Esophagus (tissue), 2 donors: ENCODE measurements around the gene SPON1. TPM values are rescaled to one million over a fixed set of nuclear protein-coding genes. Genes with fewer than 3 reads are reported as not detected.
"Not testable (repeated sequence)": the region's sequence is repeated elsewhere in the genome, so short reads cannot be mapped to it uniquely, and the experiment has no call there.

Experiments used
- H3K27ac ChIP-seq, 2 donors: one replicate each; pipeline ENCODE4 v1.5.1; 2013; ENCODE audit warnings: low read depth in 2 of 2, mild to moderate bottlenecking in 2 of 2, inconsistent platforms in 1 of 2, low read length in 1 of 2, moderate library complexity in 1 of 2
- H3K27me3 ChIP-seq, 2 donors: one replicate each; pipeline ENCODE4 v1.6.1; 2013; ENCODE audit warnings: low read length in 2 of 2, control low read depth in 1 of 2, mild to moderate bottlenecking in 1 of 2; ENCODE audit not compliant: insufficient read depth in 2 of 2, control insufficient read depth in 1 of 2
- H3K36me3 ChIP-seq, 2 donors: one replicate each; pipeline ENCODE4 v1.6.1; 2013; ENCODE audit warnings: low read length in 1 of 2; ENCODE audit not compliant: control insufficient read depth in 2 of 2, insufficient read depth in 2 of 2
- H3K4me1 ChIP-seq, 2 donors: one replicate each; pipeline ENCODE4 v1.6.1; 2013; ENCODE audit warnings: low read length in 1 of 2; ENCODE audit not compliant: control insufficient read depth in 2 of 2, insufficient read depth in 2 of 2
- H3K4me3 ChIP-seq, 2 donors: one replicate each; pipeline ENCODE4 v1.5.1; 2013; ENCODE audit warnings: low read length in 2 of 2, mild to moderate bottlenecking in 2 of 2, low read depth in 1 of 2, moderate library complexity in 1 of 2
- H3K9me3 ChIP-seq, 2 donors: one replicate each; pipeline ENCODE4 v1.6.1; 2013; ENCODE audit warnings: mild to moderate bottlenecking in 2 of 2, low read depth in 1 of 2, low read length in 1 of 2, moderate library complexity in 1 of 2; ENCODE audit not compliant: control insufficient read depth in 2 of 2, insufficient read depth in 1 of 2
- WGBS, 2 donors: extraction: QIAGEN DNeasy Blood & Tissue Kit; methylation state at CpG; one replicate each; pipeline ENCODE4 v1.1.7; 2013; 5-methylcytosine and 5-hydroxymethylcytosine counted together
- polyA plus RNA-seq, 2 donors: library from polyadenylated mRNA; stranded (reverse); fragments of 200-250 nt; gene quantifications; one replicate each; pipeline ENCODE4 v1.2.3, GENCODE V29; 2013
- donor health status: healthy with polysubstance abuse.
- donor health status: Bipolar disorder and iron deficiency.

The SPON1 gene
- polyA plus RNA-seq, result 1 to 10 TPM in 1 of 2 donors, under 1 TPM in 1; 0.75 to 3.0 TPM

- peaks cover 0 to 14% of the 10 kb centered on the region in 2 donors for H3K27me3 ChIP-seq
- WGBS, 2 donors, result 0 to 2% methylated on average over 70 to 74 of the region's 74 CpGs
- peak within 1 kb of the TSS; percentile 38 to 47 for H3K27ac ChIP-seq
- H3K9me3 ChIP-seq, result peaks cover 0 to 3% of the 10 kb centered on the region in 2 donors
- peaks cover 0 to 6% of the 10 kb centered on the region in 2 donors for H3K4me1 ChIP-seq
- peak within 1 kb of the TSS; percentile 25 to 48 for H3K4me3 ChIP-seq
- no peaks in the 10 kb centered on the region for H3K36me3 ChIP-seq
Measured at GRCh38 chr11:13962562-13963168, at the start of gene SPON1. Gene SPON1, plus strand, starts transcription at chr11:13962723. Its CDS starts 182 bp downstream, at chr11:13962905.

DNA sequence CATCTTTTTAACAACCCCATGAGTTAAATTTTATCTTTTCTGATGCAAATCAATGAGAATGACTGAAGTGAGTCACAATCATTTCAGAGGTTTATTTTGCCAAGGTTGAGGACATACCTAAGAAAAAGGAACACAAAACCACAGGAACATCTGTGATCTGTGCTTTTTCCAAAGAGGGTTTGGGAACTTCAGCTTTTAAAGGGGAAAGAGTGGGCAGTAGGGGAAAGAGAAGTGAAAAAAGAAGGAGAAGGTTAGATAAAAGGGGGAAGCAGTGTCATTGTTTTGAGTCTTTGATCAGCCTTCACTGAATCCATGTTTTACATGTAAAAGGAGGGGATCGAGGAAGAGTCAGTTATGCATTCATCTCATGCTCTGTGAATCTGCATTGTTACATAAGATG, 45.3 kb upstream of the SPON1 start:
- no peaks in the 10 kb centered on the region for H3K9me3 ChIP-seq
- H3K27ac ChIP-seq, result no peak overlapping the region
- H3K4me3 ChIP-seq, result no peak overlapping the region
- H3K4me1 ChIP-seq, result no peaks in the 10 kb centered on the region
- peaks cover 0 to 3% of the 10 kb centered on the region in 2 donors for H3K27me3 ChIP-seq
- no peaks in the 10 kb centered on the region for H3K36me3 ChIP-seq
- 33 to 56% methylated on average over 1 of the region's 1 CpG for WGBS, 2 donors

DNA sequence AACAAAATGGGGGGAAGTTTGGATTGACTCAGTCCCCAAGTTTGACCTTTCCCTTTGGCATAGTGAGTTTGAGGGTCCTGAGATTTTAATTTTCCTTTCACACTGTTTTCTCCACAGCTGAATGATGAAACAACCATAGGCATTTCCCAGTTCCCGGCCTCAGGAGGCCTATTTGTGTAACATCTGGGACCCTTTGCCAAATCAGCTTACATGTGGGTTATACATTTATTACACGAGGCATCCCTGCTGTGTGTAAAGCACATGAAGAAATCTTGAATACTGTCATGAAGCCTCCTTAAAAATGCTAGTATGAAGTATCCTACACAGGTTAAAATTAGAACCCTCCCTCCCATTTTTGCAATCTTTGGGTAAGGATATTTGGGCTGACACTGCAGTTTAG, 44.6 kb upstream of the SPON1 start:
- WGBS, 2 donors, result 66 to 68% methylated on average over 2 of the region's 2 CpGs
- no peak overlapping the region for H3K27ac ChIP-seq
- H3K4me3 ChIP-seq, result no peak overlapping the region

GRCh38 chr11:13920756-13921155, 41.8 kb upstream of the SPON1 start:
- 53 to 69% methylated on average over 3 of the region's 3 CpGs for WGBS, 2 donors
- H3K4me1 ChIP-seq, result peaks cover 2 to 4% of the 10 kb centered on the region in 2 donors

More for the DNA sequence above, 44.6 kb upstream of the SPON1 start:
- H3K9me3 ChIP-seq, result no peaks in the 10 kb centered on the region
- H3K36me3 ChIP-seq, result no peaks in the 10 kb centered on the region
- no peaks in the 10 kb centered on the region for H3K4me1 ChIP-seq
- peaks cover 0 to 3% of the 10 kb centered on the region in 2 donors for H3K27me3 ChIP-seq

GRCh38 chr11:13921545-13921944, 41.0 kb upstream of the SPON1 start:
- no peaks in the 10 kb centered on the region for H3K9me3 ChIP-seq
- no peak overlapping the region for H3K27ac ChIP-seq
- no peaks in the 10 kb centered on the region for H3K36me3 ChIP-seq
- peaks cover 2 to 4% of the 10 kb centered on the region in 2 donors for H3K4me1 ChIP-seq
- 77 to 83% methylated on average over 8 of the region's 8 CpGs for WGBS, 2 donors
- peaks cover 0 to 3% of the 10 kb centered on the region in 2 donors for H3K27me3 ChIP-seq
- H3K4me3 ChIP-seq, result no peak overlapping the region

More at GRCh38 chr11:13920756-13921155, 41.8 kb upstream of the SPON1 start:
- no peak overlapping the region for H3K27ac ChIP-seq
- H3K27me3 ChIP-seq, result peaks cover 0 to 3% of the 10 kb centered on the region in 2 donors
- no peaks in the 10 kb centered on the region for H3K36me3 ChIP-seq
- H3K9me3 ChIP-seq, result no peaks in the 10 kb centered on the region
- H3K4me3 ChIP-seq, result no peak overlapping the region

GRCh38 chr11:13923182-13923581, 39.3 kb upstream of the SPON1 start:
- no peak overlapping the region for H3K27ac ChIP-seq
- H3K9me3 ChIP-seq, result no peaks in the 10 kb centered on the region
- 63 to 70% methylated on average over 1 of the region's 1 CpG for WGBS, 2 donors
- H3K36me3 ChIP-seq, result no peaks in the 10 kb centered on the region
- no peak overlapping the region for H3K4me3 ChIP-seq
- peaks cover 2 to 4% of the 10 kb centered on the region in 2 donors for H3K4me1 ChIP-seq
- H3K27me3 ChIP-seq, result no peaks in the 10 kb centered on the region

DNA sequence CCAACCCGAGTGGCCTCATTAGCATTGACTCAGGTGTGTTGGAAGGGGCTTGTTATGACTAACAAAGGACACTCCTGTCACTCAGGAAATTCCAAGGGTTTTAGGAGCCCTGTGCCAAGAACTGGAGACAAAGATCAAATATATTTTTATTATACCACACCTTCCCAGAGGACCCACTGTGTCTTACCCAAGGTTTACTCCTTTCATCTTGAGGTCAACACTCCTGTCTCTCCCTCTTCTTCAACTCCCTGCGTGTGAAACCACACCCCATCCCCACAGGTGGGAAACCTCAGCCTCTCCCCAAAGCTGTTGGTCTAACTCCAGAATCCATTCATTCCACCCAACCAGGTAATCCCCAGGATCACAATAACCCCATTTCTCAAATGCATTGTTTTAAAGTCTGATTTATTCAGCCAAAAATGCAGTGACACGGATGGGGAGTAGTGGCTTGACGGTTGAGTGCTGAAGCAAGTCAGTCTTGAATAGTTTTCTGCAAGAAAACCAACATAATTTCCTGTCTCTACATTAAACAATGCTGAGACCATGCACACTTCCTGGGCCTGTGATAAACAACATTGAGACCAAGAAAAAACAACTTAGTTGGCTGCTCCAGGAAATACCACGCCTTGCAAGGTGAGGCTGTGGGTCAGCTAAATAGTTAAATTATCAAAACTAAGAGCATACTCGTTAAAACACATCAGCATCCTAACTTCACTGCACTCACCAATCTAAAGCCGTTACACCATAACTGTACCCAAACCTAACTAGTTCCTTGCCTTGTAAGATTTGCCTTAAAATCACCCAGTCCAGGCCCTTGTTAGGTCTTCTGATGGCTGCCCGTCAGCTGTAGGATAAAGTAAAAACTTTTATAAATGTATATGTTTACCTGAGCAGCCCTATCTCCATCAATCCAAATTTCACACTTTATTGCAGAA, 38.5 kb upstream of the SPON1 start:
- no peaks in the 10 kb centered on the region for H3K9me3 ChIP-seq
- H3K27ac ChIP-seq, result no peak overlapping the region
- H3K36me3 ChIP-seq, result no peaks in the 10 kb centered on the region
- H3K4me1 ChIP-seq, result peaks cover 2 to 4% of the 10 kb centered on the region in 2 donors
- H3K4me3 ChIP-seq, result no peak overlapping the region
- WGBS, 2 donors, result 46 to 49% methylated on average over 8 of the region's 8 CpGs
- H3K27me3 ChIP-seq, result no peaks in the 10 kb centered on the region

DNA sequence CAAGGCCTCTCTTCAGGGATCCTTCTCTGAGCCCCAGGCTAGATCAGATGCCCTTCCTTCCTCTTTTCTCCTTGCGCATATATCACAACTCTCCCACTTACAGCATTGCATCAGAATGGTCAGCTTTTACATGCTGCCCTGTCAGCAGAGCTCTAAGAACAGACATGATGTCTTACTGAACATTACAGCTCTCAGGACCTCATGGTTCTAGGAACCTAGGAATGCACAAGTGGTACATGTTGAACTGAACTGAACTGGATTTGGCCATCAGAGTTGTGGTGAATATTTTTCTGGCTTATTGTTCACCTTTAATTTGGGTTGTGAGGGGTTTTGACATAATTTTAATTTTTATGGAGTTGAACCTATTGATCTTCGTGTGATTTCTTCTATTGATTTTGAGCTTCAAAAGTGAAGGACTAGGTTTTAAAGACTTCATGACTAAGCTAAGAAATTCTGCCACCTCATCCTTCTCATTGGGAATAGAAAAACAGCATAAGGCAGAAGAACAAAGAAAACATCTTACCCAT, 37.7 kb upstream of the SPON1 start:
- Histone ChIP-seq H3K9me3 (no peaks in the 10 kb centered on the region), H3K36me3 (no peaks in the 10 kb centered on the region), H3K27me3 (no peaks in the 10 kb centered on the region), H3K4me3 (no peak overlapping the region), H3K4me1 (peaks cover 4% of the 10 kb centered on the region in 2 donors), H3K27ac (no peak overlapping the region)
- WGBS, 2 donors, result 87 to 91% methylated on average over 2 of the region's 2 CpGs

- not testable (repeated sequence) for H3K27me3 ChIP-seq, H3K4me1 ChIP-seq, H3K4me3 ChIP-seq, H3K9me3 ChIP-seq, H3K36me3 ChIP-seq, H3K27ac ChIP-seq
- 88 to 97% methylated on average over 5 of the region's 5 CpGs for WGBS, 2 donors
Measured at GRCh38 chr11:13926366-13926765, 36.2 kb upstream of the SPON1 start.
